Loucy (cell line): ENCODE measurements around the gene ROS1.

ENCODE experiments used
- H2AFZ ChIP-seq: fragments of 200-600 bp; sonication (generic); 2 replicates; pipeline ENCODE4 v1.6.0; 2016; ENCODE audit warnings: antibody characterized with exemption, mild to moderate bottlenecking, low read length, moderate library complexity
- H3F3A ChIP-seq: fragments of 200-600 bp; 2 replicates; pipeline ENCODE4 v1.6.0; 2016; ENCODE audit warnings: antibody characterized with exemption, low read depth, mild to moderate bottlenecking
- H3K27me3 ChIP-seq: fragments of 200-600 bp; sonication (generic); 2 replicates; pipeline ENCODE4 v1.6.1; 2014; ENCODE audit warnings: low read length, mild to moderate bottlenecking; ENCODE audit not compliant: insufficient read depth, poor library complexity, severe bottlenecking
- H3K36me3 ChIP-seq: fragments of 200-600 bp; sonication (generic); 2 replicates; pipeline ENCODE4 v1.6.1; 2016; ENCODE audit warnings: low read length; ENCODE audit not compliant: insufficient read depth
- H3K4me1 ChIP-seq: fragments of 200-600 bp; sonication (generic); 2 replicates; pipeline ENCODE4 v1.5.1; 2014; ENCODE audit warnings: low read length, mild to moderate bottlenecking; ENCODE audit not compliant: insufficient read depth, poor library complexity, severe bottlenecking
- H3K4me2 ChIP-seq: fragments of 200-600 bp; sonication (generic); 2 replicates; pipeline ENCODE4 v1.6.0; 2014; ENCODE audit warnings: antibody characterized with exemption, low read length, low read depth, mild to moderate bottlenecking; ENCODE audit not compliant: poor library complexity, severe bottlenecking
- H3K4me3 ChIP-seq: fragments of 200-600 bp; sonication (generic); 2 replicates; pipeline ENCODE4 v1.5.1; 2014; ENCODE audit warnings: low read length, mild to moderate bottlenecking, mixed read lengths; ENCODE audit not compliant: poor library complexity, severe bottlenecking
- H3K79me2 ChIP-seq: fragments of 200-600 bp; sonication (generic); 2 replicates; pipeline ENCODE4 v1.6.1; 2014; ENCODE audit warnings: low read length; ENCODE audit not compliant: insufficient read depth
- H3K9ac ChIP-seq: fragments of 200-600 bp; sonication (generic); 2 replicates; pipeline ENCODE4 v1.6.0; 2014; ENCODE audit warnings: mild to moderate bottlenecking, low read depth, low read length, moderate library complexity; ENCODE audit not compliant: poor library complexity, severe bottlenecking
- H3K9me2 ChIP-seq: fragments of 200-600 bp; sonication (generic); replicated peaks from 2 replicates; pipeline ENCODE4 v1.6.1; 2016; ENCODE audit warnings: low read depth, low read length, mixed read lengths
- H3K9me3 ChIP-seq: fragments of 200-600 bp; sonication (generic); 2 replicates; pipeline ENCODE4 v1.6.1; 2014; ENCODE audit warnings: mild to moderate bottlenecking, antibody characterized with exemption, low read length, low read depth; ENCODE audit not compliant: insufficient read depth
- H4K20me1 ChIP-seq: fragments of 200-600 bp; sonication (generic); 2 replicates; pipeline ENCODE4 v1.6.0; 2014; ENCODE audit warnings: antibody characterized with exemption, low read length, mild to moderate bottlenecking; ENCODE audit not compliant: insufficient read depth, poor library complexity, severe bottlenecking
- CTCF ChIP-seq: fragments of 200-600 bp; sonication (generic); conservative IDR thresholded peaks from 2 replicates; pipeline ENCODE4 v1.5.1; 2014; ENCODE audit warnings: mild to moderate bottlenecking, antibody characterized with exemption, low read length
- EZH2phosphoT487 ChIP-seq: fragments of 200-600 bp; IDR thresholded peaks from 2 replicates; pipeline ENCODE4 v1.6.1; 2018; ENCODE audit warnings: antibody characterized with exemption, mild to moderate bottlenecking, moderate library complexity, borderline replicate concordance

ROS1 gene

GRCh38 chr6:117441824-117442264, 16.1 kb upstream of the ROS1 start:
- H3K4me1 ChIP-seq, result no peaks in the 10 kb centered on the region
- no peak overlapping the region for H3K4me2 ChIP-seq
- no peaks in the 10 kb centered on the region for H4K20me1 ChIP-seq
- H3F3A ChIP-seq, result no peaks in the 10 kb centered on the region
- no peaks in the 10 kb centered on the region for H3K79me2 ChIP-seq
- no peaks in the 10 kb centered on the region for H3K9me2 ChIP-seq
- TF ChIP-seq CTCF (no peak), EZH2phosphoT487 (no peak)
- H3K9me3 ChIP-seq, result no peaks in the 10 kb centered on the region
- no peaks in the 10 kb centered on the region for H3K36me3 ChIP-seq
- H2AFZ ChIP-seq, result no peak overlapping the region
- no peaks in the 10 kb centered on the region for H3K27me3 ChIP-seq
- no peak overlapping the region for H3K4me3 ChIP-seq
- H3K9ac ChIP-seq, result no peak overlapping the region

GRCh38 chr6:117440706-117441525, 15.2 kb upstream of the ROS1 start:
- Histone ChIP-seq H2AFZ (no peak overlapping the region), H3K9ac (no peak overlapping the region), H3K36me3 (no peaks in the 10 kb centered on the region), H3K4me1 (no peaks in the 10 kb centered on the region), H3K9me3 (no peaks in the 10 kb centered on the region), H3K27me3 (no peaks in the 10 kb centered on the region), H3F3A (no peaks in the 10 kb centered on the region), H4K20me1 (no peaks in the 10 kb centered on the region), H3K4me3 (no peak overlapping the region), H3K4me2 (no peak overlapping the region), H3K79me2 (no peaks in the 10 kb centered on the region), H3K9me2 (no peaks in the 10 kb centered on the region)
- TF ChIP-seq CTCF (no peak), EZH2phosphoT487 (no peak)

- H3K9me3 ChIP-seq, result no peaks in the 10 kb centered on the region
- H2AFZ ChIP-seq, result no peak overlapping the region
- H3K9ac ChIP-seq, result no peak overlapping the region
- no peaks in the 10 kb centered on the region for H4K20me1 ChIP-seq
- no peaks in the 10 kb centered on the region for H3F3A ChIP-seq
- no peak overlapping the region for H3K4me2 ChIP-seq
- no peak overlapping the region for H3K4me3 ChIP-seq
- H3K36me3 ChIP-seq, result no peaks in the 10 kb centered on the region
- no peaks in the 10 kb centered on the region for H3K9me2 ChIP-seq
- no peaks in the 10 kb centered on the region for H3K4me1 ChIP-seq
- H3K79me2 ChIP-seq, result no peaks in the 10 kb centered on the region
- H3K27me3 ChIP-seq, result no peaks in the 10 kb centered on the region
- no peak for TF ChIP-seq EZH2phosphoT487
- TF ChIP-seq CTCF, result no peak
Measured at GRCh38 chr6:117432273-117432672, 6.5 kb upstream of the ROS1 start.
